Activated CD4-positive, alpha-beta T cell treated with anti-CD3 and anti-CD28 coated beads, Interleukin-2, amount 50 U/mL, for 48 hours (primary cell): ENCODE data around the gene THOC7.

ENCODE experiments used
- DNase-seq, 2 experiments: peaks; one replicate each; pipeline ENCODE4 v3.0.0-alpha.2; 2020

Gene THOC7

DNA sequence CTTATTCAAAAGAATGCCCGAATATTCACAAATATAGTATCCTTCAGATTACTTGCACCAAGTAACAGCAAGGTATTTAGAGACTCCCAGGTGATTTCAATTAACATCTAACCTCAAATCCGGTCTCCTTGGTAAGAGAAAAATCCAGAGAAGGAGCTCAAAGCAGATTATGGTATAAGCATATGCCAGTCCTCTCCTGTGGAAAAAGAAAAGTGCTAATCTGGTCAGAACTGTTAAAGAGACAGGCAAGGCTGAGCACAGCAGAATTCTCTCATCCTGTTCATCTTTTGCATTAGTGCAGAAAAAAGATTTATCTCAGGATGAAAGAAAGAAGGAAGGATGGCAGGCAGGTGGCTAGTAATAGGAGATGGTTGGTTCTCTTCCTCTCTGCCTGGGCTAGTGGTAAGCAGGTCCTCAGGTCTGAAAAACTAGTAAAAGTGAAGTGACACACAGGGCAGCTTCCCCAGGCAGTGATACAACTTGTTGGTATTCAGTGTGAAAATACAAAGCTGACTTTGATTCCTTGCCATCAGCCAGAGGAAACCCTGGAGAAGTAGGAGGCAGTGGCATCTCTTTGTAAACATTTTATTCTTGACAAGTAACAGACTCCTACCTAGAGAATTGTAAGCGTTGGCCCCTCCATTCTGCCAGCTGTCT is 14.3 kb upstream of the THOC7 start:
- no peak for DNase-seq

- DNase-seq: no peak
Measured at GRCh38 chr3:63876260-63876659, 12.7 kb upstream of the THOC7 start.

- DNase-seq: no peak
Measured at GRCh38 chr3:63875510-63875909, 11.9 kb upstream of the THOC7 start.

DNA sequence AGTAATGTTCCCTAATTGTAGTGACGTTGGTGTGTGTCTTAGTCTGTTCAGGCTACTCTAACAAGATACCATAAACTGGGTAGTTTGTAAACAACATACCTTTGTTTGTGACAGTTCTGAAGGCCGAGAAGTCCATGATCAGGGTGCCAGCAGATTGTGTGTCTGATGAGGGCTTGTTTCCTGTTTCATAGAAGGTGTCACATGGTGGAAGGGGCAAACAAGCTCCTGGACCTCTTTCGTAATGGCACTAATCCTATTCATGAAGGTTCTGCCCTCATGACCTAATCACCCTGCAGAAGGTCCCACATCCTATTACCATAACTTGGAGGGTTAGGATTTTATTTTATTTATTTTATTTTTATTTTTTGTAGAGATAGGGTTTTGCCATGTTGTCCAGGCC is 11.2 kb upstream of the THOC7 start:
- DNase-seq: no peak

DNA sequence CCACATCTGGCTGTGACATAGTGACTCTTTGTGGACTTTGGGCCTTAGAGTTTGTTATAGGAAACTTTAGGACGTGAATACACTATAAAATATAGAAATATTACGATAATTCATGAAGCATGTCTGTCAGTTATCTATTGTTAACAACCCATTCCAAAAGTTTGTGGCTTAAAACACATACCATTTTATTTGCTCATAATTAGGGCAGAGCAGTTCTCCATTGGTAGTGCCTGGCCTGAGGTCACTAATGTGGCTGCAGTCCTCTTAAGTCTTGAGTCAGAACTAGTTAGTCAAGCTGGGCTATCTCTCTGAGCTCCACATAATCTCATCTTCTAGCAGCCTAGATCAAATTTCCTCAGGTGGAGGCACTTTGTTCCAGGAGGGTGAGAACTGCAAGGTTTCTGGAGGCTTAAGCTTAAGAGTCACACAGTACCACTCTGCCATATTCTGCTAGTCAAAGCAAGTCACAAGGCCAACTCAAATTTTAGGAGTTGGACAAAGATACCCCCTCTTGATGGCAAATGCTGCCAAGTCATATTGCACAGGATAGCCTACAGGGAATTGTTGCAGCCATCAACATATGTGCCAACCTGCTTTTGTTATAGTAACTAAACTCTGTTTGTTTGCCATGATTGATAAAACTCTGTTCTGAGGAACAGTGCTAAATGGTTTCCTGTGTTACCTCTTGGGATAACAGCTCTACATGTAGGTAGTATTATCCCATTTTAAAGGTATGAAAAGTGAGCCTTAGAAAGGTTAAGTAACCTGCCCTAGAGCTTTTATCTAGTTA is 8.7 kb upstream of the THOC7 start:
- DNase-seq: no peak

GRCh38 chr3:63870615-63871005 is 7.0 kb upstream of the THOC7 start:
- DNase-seq: no peak

DNA sequence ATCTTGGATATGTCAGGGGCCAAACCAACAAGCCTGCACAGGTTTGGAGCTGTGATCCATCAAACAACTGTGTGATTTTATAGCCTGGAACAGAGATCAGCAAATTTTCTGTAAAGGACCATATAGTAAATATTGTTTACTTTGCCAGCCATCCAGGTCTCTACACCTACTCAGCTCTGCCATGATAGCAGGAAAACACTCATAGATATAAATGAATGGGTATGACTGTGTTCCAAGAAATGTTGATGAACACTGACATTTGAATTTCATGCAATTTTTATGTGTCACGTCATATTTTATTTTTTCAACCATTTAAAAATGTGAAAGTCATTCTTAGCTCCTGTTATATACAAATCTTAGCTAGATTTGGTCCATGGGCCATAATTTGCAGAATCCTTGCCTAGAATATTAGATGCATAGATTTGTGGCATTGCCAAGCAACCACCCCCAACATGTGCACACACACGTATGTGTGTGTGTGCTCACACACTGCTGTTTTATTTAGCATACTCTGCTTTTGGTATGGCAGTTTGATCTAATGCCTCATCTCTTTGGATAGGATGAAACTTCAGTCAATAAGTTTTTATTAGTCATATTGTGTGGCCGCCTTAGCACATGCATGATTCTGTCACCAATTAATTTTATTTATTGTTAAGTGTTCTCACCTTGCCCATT is 6.5 kb upstream of the THOC7 start:
- no peak for DNase-seq

DNA sequence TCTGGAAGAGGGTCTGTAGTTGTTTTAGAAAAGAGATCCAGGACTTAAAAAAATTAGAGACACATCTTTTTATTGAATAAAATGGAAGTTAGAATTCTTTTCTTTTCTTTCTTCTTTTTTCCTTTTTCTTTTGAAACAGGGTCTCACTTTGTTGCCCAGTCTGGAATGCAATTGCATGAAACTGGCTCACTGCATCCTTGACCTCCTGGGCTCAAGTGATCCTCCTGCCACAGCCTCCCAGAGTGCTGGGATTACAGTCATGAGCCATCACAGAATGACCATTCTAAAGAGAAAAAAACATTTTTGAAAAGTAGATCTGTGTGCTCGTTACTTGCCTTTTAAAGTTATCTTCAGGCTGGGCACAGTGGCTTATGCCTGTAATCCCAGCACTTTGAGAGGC is 3.6 kb upstream of the THOC7 start:
- DNase-seq: no peak

- DNase-seq: no peak
Measured at GRCh38 chr3:63864965-63865327, 1.3 kb upstream of the THOC7 start.

GRCh38 chr3:63864008-63864964 is 681 bp upstream of the THOC7 start:
- peak; percentile 49 to 54 for DNase-seq

GRCh38 chr3:63862804-63863149 is 828 bp downstream of the THOC7 start:
- DNase-seq: peak in 1 of 2 experiments; percentile 4

DNA sequence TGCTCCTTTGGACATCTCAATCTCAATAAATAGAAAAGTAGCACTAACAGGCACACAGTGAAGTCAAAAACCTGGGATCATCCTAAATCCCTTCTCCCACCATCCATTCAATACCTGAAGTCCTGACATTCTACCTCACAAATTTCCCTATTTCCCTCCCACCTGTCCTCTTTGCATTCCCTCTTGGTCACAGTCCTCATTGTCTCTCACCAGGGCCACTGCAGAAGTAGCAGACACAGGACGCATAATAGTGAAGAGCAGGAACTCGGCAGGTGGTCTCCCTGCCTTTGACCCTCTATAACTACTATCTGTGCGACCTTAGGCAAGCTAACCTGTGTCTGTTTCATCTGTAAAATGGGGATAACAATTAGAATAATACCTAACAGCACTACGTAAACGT is 2.3 kb downstream of the THOC7 start:
- no peak for DNase-seq

- DNase-seq: no peak
Measured at GRCh38 chr3:63860776-63861175, 2.8 kb downstream of the THOC7 start.

GRCh38 chr3:63857311-63857710 is 6.3 kb downstream of the THOC7 start:
- no peak for DNase-seq

DNA sequence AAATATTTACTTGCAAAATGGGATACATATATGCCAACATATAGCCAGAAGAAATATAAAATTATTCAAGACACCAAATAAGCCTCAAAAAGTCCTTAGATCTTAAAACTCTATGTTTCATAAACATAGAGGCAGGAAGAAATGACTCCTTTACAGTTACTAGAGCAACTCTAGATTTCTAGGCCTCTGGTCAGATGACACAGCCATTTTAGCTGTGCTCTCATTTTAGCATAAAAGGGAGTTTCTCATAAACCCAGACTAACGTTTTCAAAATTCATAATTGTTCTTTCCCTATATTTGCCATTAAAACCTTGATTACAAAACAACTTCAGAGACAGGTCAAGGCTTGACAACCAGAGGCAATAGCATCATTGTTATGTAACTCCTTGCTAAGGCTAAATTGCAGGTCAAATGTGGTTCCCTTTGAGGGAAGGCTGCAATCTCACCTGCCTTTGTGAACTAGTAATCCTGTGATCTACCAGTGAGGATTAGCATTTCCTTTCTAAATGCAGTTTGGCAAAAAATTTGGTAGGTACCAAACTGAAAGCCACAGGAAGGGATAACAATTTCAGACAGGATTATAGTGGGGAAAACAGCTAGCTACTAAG is 8.2 kb downstream of the THOC7 start:
- DNase-seq: no peak

- DNase-seq: no peak
Measured at GRCh38 chr3:63853106-63853505, 10.5 kb downstream of the THOC7 start.

- no peak for DNase-seq
Measured at GRCh38 chr3:63851287-63851686, 12.3 kb downstream of the THOC7 start.

DNA sequence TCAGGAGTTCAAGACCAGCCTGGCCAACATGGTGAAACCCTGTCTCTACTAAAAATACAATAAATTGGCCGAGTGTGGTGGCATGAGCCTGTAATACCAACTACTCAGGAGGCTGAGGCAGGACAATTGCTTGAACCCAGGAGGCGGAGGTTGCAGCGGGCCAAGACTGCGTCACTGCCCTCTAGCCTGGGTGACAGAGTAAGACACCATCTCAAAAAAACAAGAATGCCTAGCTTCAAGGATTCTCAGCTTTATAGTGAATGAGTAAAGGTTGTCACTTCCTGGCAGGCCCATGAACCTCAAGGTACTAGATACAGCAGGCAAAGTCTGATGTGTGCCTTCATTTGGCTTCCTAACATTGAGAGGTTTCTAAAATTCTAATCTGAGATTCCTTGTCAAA is 14.4 kb downstream of the THOC7 start:
- DNase-seq: no peak

DNA sequence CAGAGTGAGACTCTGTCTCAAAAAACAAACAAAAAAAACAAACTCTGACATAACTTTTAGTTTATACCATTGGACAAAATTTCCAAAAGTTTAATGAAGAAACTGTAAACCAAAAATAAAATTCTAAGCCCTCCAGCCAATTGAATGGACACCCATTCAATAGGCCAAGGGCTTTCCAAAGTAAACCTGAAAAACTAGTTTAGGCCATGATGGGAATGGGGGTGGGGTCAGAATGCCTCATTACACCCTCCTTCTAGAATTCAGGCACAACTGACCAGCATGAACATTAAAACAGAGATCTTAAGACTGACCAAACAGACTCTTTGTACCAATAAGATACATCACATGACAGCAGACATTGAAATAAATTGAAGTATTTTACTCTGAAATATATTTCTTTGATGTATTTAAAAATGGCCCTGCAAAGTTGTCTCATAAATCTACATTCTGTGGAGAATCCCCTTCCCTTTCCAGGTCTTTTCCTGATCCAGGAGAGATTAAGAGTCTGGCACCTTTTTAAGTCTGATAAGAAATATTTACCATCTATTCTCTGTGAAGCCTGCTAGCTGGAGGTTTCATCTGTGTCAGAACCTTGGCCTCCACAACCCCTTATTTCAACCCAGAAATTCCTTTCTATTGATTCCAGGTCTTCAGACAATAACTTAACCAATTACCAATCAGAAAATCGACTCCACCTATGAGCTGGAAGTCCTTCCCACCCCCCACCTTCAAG is 15.7 kb downstream of the THOC7 start:
- no peak for DNase-seq

DNA sequence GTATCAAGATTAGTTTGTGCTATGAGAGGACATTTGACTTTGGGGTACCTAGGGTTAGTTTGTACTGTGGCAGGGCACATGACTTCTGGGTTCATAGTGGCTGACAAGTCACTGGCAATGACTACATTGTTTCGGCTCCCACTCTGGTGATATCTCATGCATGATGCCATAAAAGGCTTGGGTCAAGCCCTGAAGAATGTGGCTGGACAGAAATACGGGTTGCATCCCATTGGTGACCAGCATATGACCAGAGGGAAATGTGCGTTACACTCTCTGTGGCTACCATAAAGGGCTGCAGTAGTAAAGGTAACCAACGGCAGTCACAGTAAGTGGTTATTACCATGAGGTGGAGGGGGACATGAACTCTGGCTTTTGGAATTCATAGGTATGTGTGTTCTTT is 18.4 kb downstream of the THOC7 start:
- no peak for DNase-seq

GRCh38 chr3:63842127-63842526 is 21.5 kb downstream of the THOC7 start:
- no peak for DNase-seq

GRCh38 chr3:63841704-63842103 is 21.9 kb downstream of the THOC7 start:
- DNase-seq: no peak
